Cerebellar nuclear complex (tissue), 1 donor: ENCODE results near the gene CHST9.
"Not testable (repeated sequence)": the region's sequence is repeated elsewhere in the genome, so short reads cannot be mapped to it uniquely, and the experiment has no call there.

Experiments used
- DNase-seq, 2 experiments: peaks; one replicate each; lab custom pipeline; 2025; lab: John Stamatoyannopoulos, UW

Gene CHST9

GRCh38 chr18:26930630-26931029 lies 254.5 kb downstream of the CHST9 start:
- DNase-seq = no peak

GRCh38 chr18:26928670-26929313 lies 256.3 kb downstream of the CHST9 start:
- no peak for DNase-seq

- not testable (repeated sequence) for DNase-seq
Measured at GRCh38 chr18:26927822-26928221, 257.3 kb downstream of the CHST9 start.

DNA sequence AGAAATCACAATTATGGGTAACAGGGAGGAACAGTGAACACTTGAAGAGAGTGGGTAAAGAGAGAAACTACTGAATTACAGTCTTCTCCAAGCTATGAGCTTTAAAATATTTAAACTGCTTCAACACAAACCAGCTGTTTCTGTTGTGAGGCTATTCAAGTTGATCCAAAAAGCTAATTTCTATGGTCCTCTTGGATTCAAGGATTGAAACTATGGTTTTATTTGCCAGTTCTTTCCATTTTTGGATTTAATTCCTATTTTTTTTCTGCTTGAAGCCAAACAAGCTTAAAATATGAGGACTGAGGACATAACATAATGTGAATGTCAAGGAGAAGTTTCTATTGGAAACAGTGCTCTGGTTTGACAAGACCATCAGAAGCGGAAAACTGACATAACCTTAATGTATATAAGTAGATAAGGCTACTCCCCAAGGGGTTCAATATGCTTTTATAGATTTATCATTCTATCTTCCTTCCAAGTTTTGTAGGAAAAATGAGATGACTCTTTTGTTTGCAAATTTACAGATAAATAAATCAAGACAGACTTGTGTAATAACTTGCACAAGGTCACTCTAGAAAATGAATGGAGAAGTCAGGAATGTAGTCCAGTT lies 258.9 kb downstream of the CHST9 start:
- no peak for DNase-seq

- no peak for DNase-seq
Measured at GRCh38 chr18:26925313-26925712, 259.8 kb downstream of the CHST9 start.

GRCh38 chr18:26922313-26922712 lies 262.8 kb downstream of the CHST9 start:
- DNase-seq = no peak

- DNase-seq = no peak
Measured at GRCh38 chr18:26920644-26921043, 264.5 kb downstream of the CHST9 start.

DNA sequence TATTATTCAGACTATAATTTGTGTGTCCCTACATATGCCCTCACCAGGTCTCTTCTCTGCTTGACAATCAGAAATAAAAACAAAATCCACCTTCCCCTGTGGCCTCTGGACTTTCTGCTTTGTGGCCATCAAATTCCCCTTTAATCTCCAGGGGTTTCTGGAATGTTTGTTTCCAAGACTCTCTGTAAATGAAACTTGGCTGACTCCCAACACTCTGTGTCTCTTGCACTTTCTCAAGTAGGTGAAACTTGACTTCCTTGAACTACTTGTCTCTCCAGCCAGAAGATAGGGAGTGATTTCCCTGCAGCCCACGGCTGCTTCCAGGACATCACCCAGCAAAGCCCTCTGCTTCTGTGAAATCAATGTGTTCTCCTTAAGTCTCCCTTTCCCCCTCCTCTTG lies 265.5 kb downstream of the CHST9 start:
- DNase-seq = no peak

- no peak for DNase-seq
Measured at GRCh38 chr18:26919201-26919600, 265.9 kb downstream of the CHST9 start.

DNA sequence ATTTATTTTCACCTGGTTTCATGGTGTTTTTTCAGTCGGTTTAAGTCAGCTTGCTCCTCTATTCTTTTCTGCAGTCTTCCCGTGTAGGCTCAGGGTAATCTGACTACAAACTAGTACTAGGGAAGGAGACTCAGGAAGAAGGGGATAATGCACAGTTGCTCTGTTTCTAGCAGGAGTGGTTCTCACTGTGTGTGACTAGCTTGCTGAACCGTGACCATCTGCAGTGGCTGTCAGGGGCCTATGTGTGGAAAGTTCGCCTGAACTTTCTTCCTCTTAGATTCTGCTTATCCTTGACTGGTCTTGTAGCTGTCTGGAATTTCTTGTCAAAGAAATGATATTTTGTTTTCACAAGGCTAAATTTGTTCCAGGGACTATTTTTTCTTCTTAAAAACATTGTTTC lies 273.3 kb downstream of the CHST9 start:
- DNase-seq = no peak

DNA sequence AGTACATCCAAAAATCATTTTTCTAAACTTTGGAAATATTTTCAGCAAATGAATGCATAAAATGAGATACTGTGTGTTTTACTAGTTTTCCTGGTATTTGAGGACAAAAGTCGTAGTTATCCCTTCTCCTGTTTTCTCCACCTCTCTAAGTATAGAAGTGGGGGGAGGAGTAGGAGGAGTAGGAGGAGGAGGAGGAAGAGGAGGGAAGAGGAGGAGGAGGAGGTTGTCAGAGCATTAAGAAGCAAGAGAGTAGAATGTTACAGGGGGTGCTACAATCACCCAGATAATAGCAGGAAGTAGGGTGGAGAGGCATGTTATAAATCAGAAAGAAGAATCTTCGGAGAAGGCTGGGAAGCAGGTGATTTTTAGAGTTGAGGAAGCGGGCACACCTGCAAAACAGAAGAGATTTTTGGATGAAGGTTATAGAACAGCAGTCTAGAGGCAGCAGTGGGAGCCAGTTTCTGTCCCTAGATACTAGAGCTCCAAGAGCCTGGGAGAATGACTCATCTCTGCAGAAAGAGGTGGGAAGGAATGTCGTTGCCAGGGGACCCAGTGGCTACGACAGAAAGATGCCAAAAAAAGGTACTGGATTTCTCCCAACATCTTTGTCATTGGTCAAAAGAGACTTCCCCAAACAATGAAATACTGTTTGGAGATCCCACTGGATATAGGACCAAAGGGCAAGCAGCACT lies 275.4 kb downstream of the CHST9 start:
- DNase-seq = no peak

- DNase-seq = no peak
Measured at GRCh38 chr18:26908906-26909305, 276.2 kb downstream of the CHST9 start.

DNA sequence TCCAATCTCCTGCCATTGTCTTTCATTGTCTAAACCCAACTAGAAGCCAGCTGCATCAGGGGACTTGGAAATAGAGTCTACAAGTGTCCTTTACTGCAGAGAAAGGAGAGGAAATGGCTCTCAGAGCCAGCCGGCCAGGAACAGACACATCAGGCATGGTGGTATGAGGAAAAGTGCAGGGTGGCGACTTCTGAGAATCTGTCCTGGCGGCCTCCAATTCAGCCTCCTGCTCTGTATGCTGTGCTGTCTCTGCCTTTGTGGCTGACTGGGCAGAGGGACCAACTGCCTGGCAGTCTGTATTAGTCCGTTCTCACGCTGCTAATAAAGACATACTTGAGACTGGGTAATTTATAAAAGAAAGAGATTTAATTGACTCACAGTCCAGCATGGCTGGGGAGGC lies 282.8 kb downstream of the CHST9 start:
- DNase-seq = no peak

DNA sequence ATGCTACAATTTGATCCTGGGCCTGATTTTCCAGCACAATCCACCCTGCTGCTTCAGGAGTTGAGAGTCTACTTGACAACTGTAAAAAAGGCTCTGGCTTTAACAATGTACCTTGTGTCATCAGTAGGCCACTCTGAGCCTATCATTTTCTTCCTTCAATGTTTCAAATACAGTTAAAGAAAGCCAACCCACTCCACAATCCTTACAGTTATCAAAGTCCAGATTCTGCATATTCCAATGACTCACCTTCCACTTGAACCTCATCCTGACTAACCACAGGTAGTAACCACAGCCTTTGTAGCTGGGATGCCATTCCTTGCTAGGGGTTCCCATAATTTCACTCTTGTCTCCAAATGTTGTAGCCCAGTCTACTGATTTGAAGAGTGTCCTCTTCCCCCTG lies 284.1 kb downstream of the CHST9 start:
- no peak for DNase-seq

GRCh38 chr18:26894426-26894825 lies 290.7 kb downstream of the CHST9 start:
- DNase-seq = no peak

DNA sequence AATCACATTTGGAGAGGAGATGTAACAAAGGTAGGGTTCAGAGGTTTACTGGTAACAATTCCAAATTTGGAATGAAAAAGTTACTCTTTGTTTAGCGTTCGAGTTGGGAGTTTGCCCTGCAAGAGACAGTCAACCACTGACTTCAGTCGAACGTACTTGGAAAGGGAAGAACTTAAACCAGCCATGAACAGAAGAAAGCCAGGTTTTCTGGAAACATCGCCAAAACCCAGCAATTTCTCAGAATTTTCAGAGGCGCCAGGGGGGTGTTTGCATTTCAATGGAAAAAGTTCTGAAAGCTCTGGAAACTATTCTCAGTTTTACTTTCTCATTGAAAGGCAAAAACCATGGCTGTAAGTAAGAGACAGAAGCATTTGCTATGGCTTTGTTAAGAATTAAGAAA lies 291.1 kb downstream of the CHST9 start:
- DNase-seq = no peak

DNA sequence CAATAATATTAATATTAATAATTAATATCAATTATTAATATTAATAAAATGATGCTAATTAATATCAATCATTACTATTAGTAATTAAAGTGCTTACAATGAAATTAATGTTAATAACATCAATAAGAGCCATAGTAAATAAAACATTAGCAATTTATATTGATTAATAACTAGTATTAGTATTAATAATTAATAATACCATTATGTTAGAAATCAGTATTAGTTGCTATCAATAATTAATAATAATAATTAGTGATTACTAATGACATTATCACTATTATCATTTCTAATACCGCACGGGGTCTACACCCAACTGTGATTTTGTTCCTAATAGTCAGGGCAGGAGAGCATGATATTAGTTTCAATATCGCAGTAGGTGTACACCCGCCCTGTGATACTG lies 296.8 kb downstream of the CHST9 start:
- no peak for DNase-seq

- DNase-seq = no peak
Measured at GRCh38 chr18:26875040-26875654, 310.0 kb downstream of the CHST9 start.

DNA sequence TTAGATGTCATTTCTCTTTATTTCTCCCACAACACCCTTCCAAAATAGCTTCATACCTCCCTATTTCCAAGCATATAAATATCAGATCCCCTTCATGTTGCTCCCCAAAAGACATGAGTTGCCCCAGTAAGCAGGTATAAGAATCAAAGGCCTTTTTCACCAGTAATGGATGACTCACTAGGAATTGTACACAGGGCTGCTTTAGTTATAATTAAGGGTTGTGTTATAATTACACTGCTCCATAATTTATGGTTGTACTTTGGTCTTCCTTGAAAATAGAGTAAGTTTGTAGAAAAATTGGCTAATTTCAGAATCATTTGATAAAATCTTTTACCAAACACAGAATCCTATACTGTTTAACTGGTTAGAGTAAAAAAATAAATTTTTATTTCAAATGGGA lies 310.8 kb downstream of the CHST9 start:
- DNase-seq = no peak

DNA sequence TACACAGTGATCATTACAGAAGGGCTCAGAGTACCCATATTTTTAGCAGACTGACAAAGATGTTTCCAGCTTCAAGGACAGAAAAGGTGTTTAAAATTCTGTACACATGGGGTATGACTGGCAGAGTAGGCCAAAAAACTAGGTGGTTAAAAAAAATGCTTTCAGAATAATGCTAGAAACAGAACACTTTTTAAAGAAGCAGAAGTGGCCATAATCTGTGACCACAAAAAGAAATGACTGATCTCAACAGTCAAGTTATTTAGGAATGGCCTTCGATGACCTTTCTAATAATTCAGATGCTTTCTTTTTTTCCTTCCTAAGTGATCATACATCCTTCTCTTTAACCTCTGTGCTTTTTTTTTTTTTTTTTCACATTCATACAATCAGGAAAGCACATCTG lies 315.5 kb downstream of the CHST9 start:
- no peak for DNase-seq

- no peak for DNase-seq
Measured at GRCh38 chr18:26868968-26869586, 316.0 kb downstream of the CHST9 start.

DNA sequence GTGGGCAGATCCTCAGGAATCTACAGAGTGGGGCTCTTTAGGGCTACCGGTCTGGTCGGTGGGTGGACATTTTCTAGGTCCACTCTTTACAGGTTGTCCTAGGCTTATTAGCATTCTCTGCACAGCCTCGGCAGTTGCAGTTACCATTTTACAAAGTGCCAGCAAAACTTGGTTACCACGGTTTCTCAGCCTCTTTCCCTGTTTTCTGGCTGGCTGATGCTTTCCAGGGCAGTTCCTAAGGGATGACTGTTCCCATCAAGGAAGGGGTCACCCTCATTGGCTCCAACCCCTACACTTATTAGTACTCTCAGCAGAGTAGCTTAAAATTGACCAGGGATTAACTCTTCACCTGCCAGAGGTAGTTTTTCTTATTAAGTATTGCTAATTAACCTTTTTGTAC lies 317.6 kb downstream of the CHST9 start:
- no peak for DNase-seq

- no peak for DNase-seq
Measured at GRCh38 chr18:26865557-26865956, 319.6 kb downstream of the CHST9 start, which contains the start of gene AQP4. AQP4 (minus strand) TSS chr18:26865707; CDS start chr18:26865689, 18 bp downstream.
